SK-N-SH (cell line): ENCODE data around the gene KCND3. TPM values are rescaled to one million over a fixed set of nuclear protein-coding genes. Genes with fewer than 3 reads are reported as not detected.

Source experiments
- CTCF ChIA-PET: fragments of 300-600, 350-600 bp; formaldehyde crosslinking; extraction: SDS; loops from one replicate; lab custom pipeline; 2021; lab: Yijun Ruan, JAX
- POLR2A ChIA-PET: fragments of 350-600 bp; sonication (Branson Sonifier 250); formaldehyde crosslinking; extraction: SDS; loops from one replicate; lab custom pipeline; 2020; ENCODE audit warnings: antibody characterized with exemption, inconsistent platforms; lab: Yijun Ruan, JAX
- DNase-seq: peaks from one replicate; pipeline ENCODE4 v3.0.0; 2012
- H2AFZ ChIP-seq: fragments of 200-600 bp; sonication (generic); 2 replicates; pipeline ENCODE4 v1.8.1; 2016; ENCODE audit warnings: antibody characterized with exemption, mild to moderate bottlenecking, low read depth
- H3F3A ChIP-seq: fragments of 200-600 bp; sonication (generic); replicated peaks from 2 replicates; pipeline ENCODE3; 2016; ENCODE audit warnings: antibody characterized with exemption, mild to moderate bottlenecking; ENCODE audit not compliant: insufficient read depth
- H3K27ac ChIP-seq, 2 experiments: fragments of 200-500 bp in 1 of 2; fragments of 200-600 bp in 1 of 2; sonication (Bioruptor generic) in 1 of 2; sonication (generic), shearing (Covaris generic) in 1 of 2; 2 replicates each; pipeline versions ENCODE4 v1.5.1 to v1.6.1; 2014 to 2016; ENCODE audit warnings: low read depth in 2 of 2, inconsistent platforms in 1 of 2, low read length in 1 of 2, mild to moderate bottlenecking in 1 of 2, mixed read lengths in 1 of 2
- H3K27me3 ChIP-seq: fragments of 200-600 bp; sonication (generic), shearing (Covaris generic); 2 replicates; pipeline ENCODE4 v1.6.1; 2016; ENCODE audit warnings: mixed run types; ENCODE audit not compliant: insufficient read depth
- H3K36me3 ChIP-seq, 2 experiments: fragments of 200-500 bp in 1 of 2; fragments of 200-600 bp in 1 of 2; sonication (Bioruptor generic) in 1 of 2; sonication (generic) in 1 of 2; replicated peaks in 1 of 2; 2 replicates each; pipeline versions ENCODE3 to v1.5.1; 2014 to 2016; ENCODE audit warnings: low read length in 1 of 2, mild to moderate bottlenecking in 1 of 2; ENCODE audit not compliant: insufficient read depth in 2 of 2, control insufficient read depth in 1 of 2
- H3K4me1 ChIP-seq, 2 experiments: fragments of 200-500 bp in 1 of 2; fragments of 200-600 bp in 1 of 2; sonication (Bioruptor generic) in 1 of 2; sonication (generic), shearing (Covaris generic) in 1 of 2; 2 replicates each; pipeline versions ENCODE4 v1.5.1 to v1.6.1; 2014 to 2016; ENCODE audit warnings: low read depth in 1 of 2, low read length in 1 of 2, mixed run types in 1 of 2; ENCODE audit not compliant: insufficient read depth in 2 of 2, control insufficient read depth in 1 of 2
- H3K4me2 ChIP-seq: fragments of 200-600 bp; sonication (generic), shearing (Covaris generic); 2 replicates; pipeline ENCODE4 v1.6.1; 2017; ENCODE audit warnings: mixed run types
- H3K4me3 ChIP-seq, 2 experiments: fragments of 200-500 bp in 1 of 2; fragments of 200-600 bp in 1 of 2; sonication (Bioruptor generic) in 1 of 2; sonication (generic), shearing (Covaris generic) in 1 of 2; 2 replicates each; pipeline versions ENCODE4 v1.5.1 to v1.8.1; 2014 to 2016; ENCODE audit warnings: low read depth in 2 of 2, inconsistent platforms in 1 of 2, low read length in 1 of 2, mild to moderate bottlenecking in 1 of 2, mixed read lengths in 1 of 2, moderate library complexity in 1 of 2
- H3K79me2 ChIP-seq: fragments of 200-600 bp; sonication (generic); 2 replicates; pipeline ENCODE4 v1.8.1; 2017; ENCODE audit warnings: mild to moderate bottlenecking; ENCODE audit not compliant: insufficient read depth
- H3K9ac ChIP-seq: fragments of 200-600 bp; sonication (generic); 2 replicates; pipeline ENCODE4 v1.6.1; 2017; ENCODE audit warnings: mixed run types
- H3K9me2 ChIP-seq: fragments of 200-600 bp; sonication (generic); 2 replicates; pipeline ENCODE4 v1.6.1; 2017; ENCODE audit warnings: mixed run types
- H3K9me3 ChIP-seq: fragments of 200-600 bp; sonication (generic); 2 replicates; pipeline ENCODE4 v1.6.1; 2017; ENCODE audit warnings: mixed run types, mild to moderate bottlenecking, moderate library complexity
- H4K20me1 ChIP-seq: fragments of 200-600 bp; sonication (generic); 2 replicates; pipeline ENCODE4 v1.6.1; 2017; ENCODE audit warnings: mild to moderate bottlenecking, mixed run types; ENCODE audit not compliant: insufficient read depth
- CHD2 ChIP-seq: fragments of 150-350 bp; IDR thresholded peaks from 2 replicates; pipeline ENCODE4 v1.6.1; 2018; ENCODE audit warnings: low read length; ENCODE audit not compliant: partially characterized antibody
- EP300 ChIP-seq, 2 experiments: IDR thresholded peaks; 2 replicates each; pipeline versions ENCODE4 v1.4.0 to v1.6.1; 2012; ENCODE audit warnings: borderline replicate concordance in 1 of 2, low read depth in 1 of 2, low read length in 1 of 2
- FOXJ3 ChIP-seq: sonication (generic); formaldehyde crosslinking; IDR thresholded peaks from 2 replicates; pipeline ENCODE4 v1.5.1; 2020; ENCODE audit warnings: mild to moderate bottlenecking, missing genetic modification reagents
- GABPA ChIP-seq: IDR thresholded peaks from 2 replicates; pipeline ENCODE4 v1.4.0; 2012; ENCODE audit warnings: low read depth, mild to moderate bottlenecking
- GATA2 ChIP-seq: sonication (generic); formaldehyde crosslinking; IDR thresholded peaks from 2 replicates; pipeline ENCODE4 v1.5.0; 2020; ENCODE audit warnings: mild to moderate bottlenecking, missing genetic modification reagents
- JUND ChIP-seq: IDR thresholded peaks from 2 replicates; pipeline ENCODE4 v1.4.0; 2012
- MEF2A ChIP-seq: IDR thresholded peaks from 2 replicates; pipeline ENCODE4 v1.4.0; 2012; ENCODE audit warnings: low read depth, borderline replicate concordance
- NFIC ChIP-seq: IDR thresholded peaks from 2 replicates; pipeline ENCODE4 v1.4.0; 2012; ENCODE audit warnings: borderline replicate concordance
- POLR2AphosphoS5 ChIP-seq: IDR thresholded peaks from 2 replicates; pipeline ENCODE4 v1.6.1; 2012; ENCODE audit warnings: low read depth, low read length
- RAD21 ChIP-seq: IDR thresholded peaks from 2 replicates; pipeline ENCODE4 v1.6.1; 2012; ENCODE audit warnings: mild to moderate bottlenecking, low read length
- RCOR1 ChIP-seq: fragments of 150-350 bp; IDR thresholded peaks from 2 replicates; pipeline ENCODE4 v1.6.1; 2017; ENCODE audit warnings: antibody characterized with exemption, low read length
- RFX5 ChIP-seq: IDR thresholded peaks from 2 replicates; pipeline ENCODE4 v1.6.1; 2012; ENCODE audit warnings: mild to moderate bottlenecking, improper control_type of control experiment, low read length
- RXRA ChIP-seq: IDR thresholded peaks from 2 replicates; pipeline ENCODE4 v1.4.0; 2012; ENCODE audit warnings: low read depth, mild to moderate bottlenecking, borderline replicate concordance
- SIN3A ChIP-seq: IDR thresholded peaks from 2 replicates; pipeline ENCODE4 v1.6.1; 2012; ENCODE audit warnings: low read depth, mild to moderate bottlenecking, low read length, moderate library complexity, borderline replicate concordance
- SMC3 ChIP-seq: IDR thresholded peaks from 2 replicates; pipeline ENCODE4 v1.6.1; 2012; ENCODE audit warnings: low read depth, low read length, improper control_type of control experiment
- TAF1 ChIP-seq: IDR thresholded peaks from 2 replicates; pipeline ENCODE4 v1.6.1; 2012; ENCODE audit warnings: low read depth, mild to moderate bottlenecking, low read length, moderate library complexity, borderline replicate concordance
- TCF12 ChIP-seq: IDR thresholded peaks from 2 replicates; pipeline ENCODE4 v1.4.0; 2012
- WGBS: methylation state at CpG from one replicate; pipeline ENCODE4 v1.1.6; 2017; ENCODE audit warnings: low lambda C conversion rate; 5-methylcytosine and 5-hydroxymethylcytosine counted together
- polyA plus RNA-seq, 3 experiments: library from polyadenylated mRNA; depleted of rRNA; stranded (reverse); fragments of >200 nt; gene quantifications; 2 replicates each; pipeline ENCODE4 v1.2.3, GENCODE V29; 2012
- TF ChIP-seq, protein P1 (sequence below): IDR thresholded peaks from 2 replicates; pipeline ENCODE4 v1.6.1; 2012; ENCODE audit warnings: mild to moderate bottlenecking, low read depth, low read length, moderate library complexity
- TF ChIP-seq, protein P2 (sequence below): IDR thresholded peaks from 2 replicates; pipeline ENCODE4 v1.4.0; 2012; ENCODE audit warnings: low read depth, borderline replicate concordance
- TF ChIP-seq, protein P3 (sequence below): IDR thresholded peaks from 2 replicates; pipeline ENCODE4 v1.4.0; 2012; ENCODE audit warnings: low read depth, borderline replicate concordance
- TF ChIP-seq, protein P4 (sequence below): fragments of 150-350 bp; IDR thresholded peaks from 2 replicates; pipeline ENCODE4 v1.6.1; 2017; ENCODE audit warnings: antibody characterized with exemption, low read length, low read depth, borderline replicate concordance

Gene KCND3
- polyA plus RNA-seq, 1 of the 3 experiments (the other 2 are of a cell fraction) = not detected

DNA sequence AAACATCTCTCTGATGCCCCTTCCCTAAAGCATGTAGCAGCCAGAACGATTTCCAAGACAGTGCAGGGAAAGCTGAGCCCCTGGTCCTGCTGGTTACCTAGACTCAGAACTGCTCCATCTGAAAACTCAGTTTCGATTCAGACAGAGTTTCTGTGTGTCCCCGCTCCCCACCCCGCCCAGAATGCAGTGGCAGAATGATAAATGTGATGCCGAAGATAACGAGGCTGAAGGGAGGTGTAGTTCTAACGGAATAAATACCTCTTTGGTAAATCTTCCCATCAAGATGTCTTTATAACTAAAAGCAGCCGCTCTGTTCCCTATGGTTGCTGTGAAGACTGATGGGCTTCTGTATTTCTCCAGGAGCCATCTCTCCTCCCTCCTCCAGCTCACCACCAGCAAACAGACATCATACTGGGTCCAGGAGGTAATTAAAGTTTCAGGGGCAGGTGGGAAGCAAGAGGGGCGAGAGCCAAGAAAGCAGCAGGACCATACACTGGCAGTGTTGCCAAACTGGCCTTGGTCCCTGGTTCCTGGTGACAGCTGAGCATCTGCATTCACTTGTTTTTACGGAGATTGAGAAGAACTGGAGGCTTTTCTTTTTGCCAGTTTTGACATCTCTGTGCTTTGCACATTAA lies 156.8 kb downstream of the KCND3 start (continued):
- TF ChIP-seq, protein P1, sequence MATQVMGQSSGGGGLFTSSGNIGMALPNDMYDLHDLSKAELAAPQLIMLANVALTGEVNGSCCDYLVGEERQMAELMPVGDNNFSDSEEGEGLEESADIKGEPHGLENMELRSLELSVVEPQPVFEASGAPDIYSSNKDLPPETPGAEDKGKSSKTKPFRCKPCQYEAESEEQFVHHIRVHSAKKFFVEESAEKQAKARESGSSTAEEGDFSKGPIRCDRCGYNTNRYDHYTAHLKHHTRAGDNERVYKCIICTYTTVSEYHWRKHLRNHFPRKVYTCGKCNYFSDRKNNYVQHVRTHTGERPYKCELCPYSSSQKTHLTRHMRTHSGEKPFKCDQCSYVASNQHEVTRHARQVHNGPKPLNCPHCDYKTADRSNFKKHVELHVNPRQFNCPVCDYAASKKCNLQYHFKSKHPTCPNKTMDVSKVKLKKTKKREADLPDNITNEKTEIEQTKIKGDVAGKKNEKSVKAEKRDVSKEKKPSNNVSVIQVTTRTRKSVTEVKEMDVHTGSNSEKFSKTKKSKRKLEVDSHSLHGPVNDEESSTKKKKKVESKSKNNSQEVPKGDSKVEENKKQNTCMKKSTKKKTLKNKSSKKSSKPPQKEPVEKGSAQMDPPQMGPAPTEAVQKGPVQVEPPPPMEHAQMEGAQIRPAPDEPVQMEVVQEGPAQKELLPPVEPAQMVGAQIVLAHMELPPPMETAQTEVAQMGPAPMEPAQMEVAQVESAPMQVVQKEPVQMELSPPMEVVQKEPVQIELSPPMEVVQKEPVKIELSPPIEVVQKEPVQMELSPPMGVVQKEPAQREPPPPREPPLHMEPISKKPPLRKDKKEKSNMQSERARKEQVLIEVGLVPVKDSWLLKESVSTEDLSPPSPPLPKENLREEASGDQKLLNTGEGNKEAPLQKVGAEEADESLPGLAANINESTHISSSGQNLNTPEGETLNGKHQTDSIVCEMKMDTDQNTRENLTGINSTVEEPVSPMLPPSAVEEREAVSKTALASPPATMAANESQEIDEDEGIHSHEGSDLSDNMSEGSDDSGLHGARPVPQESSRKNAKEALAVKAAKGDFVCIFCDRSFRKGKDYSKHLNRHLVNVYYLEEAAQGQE = no peak
- TF ChIP-seq, protein P2, sequence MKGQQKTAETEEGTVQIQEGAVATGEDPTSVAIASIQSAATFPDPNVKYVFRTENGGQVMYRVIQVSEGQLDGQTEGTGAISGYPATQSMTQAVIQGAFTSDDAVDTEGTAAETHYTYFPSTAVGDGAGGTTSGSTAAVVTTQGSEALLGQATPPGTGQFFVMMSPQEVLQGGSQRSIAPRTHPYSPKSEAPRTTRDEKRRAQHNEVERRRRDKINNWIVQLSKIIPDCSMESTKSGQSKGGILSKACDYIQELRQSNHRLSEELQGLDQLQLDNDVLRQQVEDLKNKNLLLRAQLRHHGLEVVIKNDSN = no peak
- TF ChIP-seq SIN3A (no peak), JUND (no peak), MEF2A (no peak), FOXJ3 (CRISPR knock-in tag) (no peak)

DNA sequence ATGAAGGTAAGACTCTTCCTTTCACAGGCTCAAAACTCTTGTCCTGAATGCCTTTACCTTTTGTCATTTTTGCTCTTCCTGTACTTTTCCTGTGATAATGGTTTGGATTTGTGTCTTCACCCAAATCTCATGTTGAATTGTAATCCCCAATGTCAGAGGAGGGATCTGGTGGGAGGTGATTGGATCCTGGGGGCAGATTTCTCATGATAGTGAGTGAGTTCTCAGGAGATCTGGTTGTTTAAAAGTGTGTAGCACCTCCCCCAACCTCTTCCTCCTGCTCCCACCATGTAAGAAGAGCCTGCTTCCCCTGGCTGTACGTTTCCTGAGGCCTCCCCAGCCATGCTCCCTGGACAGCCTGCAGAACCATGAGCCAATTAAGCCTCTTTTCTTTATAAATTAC lies 158.3 kb downstream of the KCND3 start:
- Histone ChIP-seq H3K36me3 (no peaks in the 10 kb centered on the region), H3K27me3 (no peaks in the 10 kb centered on the region), H3K4me3 (no peak overlapping the region), H3K27ac (no peak overlapping the region), H3K9ac (no peak overlapping the region), H2AFZ (no peak overlapping the region), H3K79me2 (no peaks in the 10 kb centered on the region), H3K9me3 (no peaks in the 10 kb centered on the region), H3K4me1 (no peaks in the 10 kb centered on the region; a peak in 1 of 4 replicates), H3K9me2 (no peaks in the 10 kb centered on the region), H3F3A (no peaks in the 10 kb centered on the region), H4K20me1 (no peaks in the 10 kb centered on the region), H3K4me2 (no peak overlapping the region)
- DNase-seq = no peak
- TF ChIP-seq TAF1 (no peak), RCOR1 (no peak), POLR2AphosphoS5 (no peak), TCF12 (no peak), SIN3A (no peak), SMC3 (no peak), NFIC (no peak), RXRA (no peak), RFX5 (no peak), GATA2 (CRISPR knock-in tag) (no peak), CHD2 (no peak), JUND (no peak), RAD21 (no peak), GABPA (no peak), EP300 (IDR thresholded peaks at IDR 0.05; ENCODE audit: borderline replicate concordance in 1 of 2, low read depth in 1 of 2, low read length in 1 of 2) (no peak)
- TF ChIP-seq, protein P3, sequence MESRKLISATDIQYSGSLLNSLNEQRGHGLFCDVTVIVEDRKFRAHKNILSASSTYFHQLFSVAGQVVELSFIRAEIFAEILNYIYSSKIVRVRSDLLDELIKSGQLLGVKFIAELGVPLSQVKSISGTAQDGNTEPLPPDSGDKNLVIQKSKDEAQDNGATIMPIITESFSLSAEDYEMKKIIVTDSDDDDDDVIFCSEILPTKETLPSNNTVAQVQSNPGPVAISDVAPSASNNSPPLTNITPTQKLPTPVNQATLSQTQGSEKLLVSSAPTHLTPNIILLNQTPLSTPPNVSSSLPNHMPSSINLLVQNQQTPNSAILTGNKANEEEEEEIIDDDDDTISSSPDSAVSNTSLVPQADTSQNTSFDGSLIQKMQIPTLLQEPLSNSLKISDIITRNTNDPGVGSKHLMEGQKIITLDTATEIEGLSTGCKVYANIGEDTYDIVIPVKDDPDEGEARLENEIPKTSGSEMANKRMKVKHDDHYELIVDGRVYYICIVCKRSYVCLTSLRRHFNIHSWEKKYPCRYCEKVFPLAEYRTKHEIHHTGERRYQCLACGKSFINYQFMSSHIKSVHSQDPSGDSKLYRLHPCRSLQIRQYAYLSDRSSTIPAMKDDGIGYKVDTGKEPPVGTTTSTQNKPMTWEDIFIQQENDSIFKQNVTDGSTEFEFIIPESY = no peak
- TF ChIP-seq, protein P4, sequence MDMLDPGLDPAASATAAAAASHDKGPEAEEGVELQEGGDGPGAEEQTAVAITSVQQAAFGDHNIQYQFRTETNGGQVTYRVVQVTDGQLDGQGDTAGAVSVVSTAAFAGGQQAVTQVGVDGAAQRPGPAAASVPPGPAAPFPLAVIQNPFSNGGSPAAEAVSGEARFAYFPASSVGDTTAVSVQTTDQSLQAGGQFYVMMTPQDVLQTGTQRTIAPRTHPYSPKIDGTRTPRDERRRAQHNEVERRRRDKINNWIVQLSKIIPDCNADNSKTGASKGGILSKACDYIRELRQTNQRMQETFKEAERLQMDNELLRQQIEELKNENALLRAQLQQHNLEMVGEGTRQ = no peak
- CTCF ChIA-PET = no interaction called here
- POLR2A ChIA-PET = no interaction called here
- WGBS = 0% methylated on average over 1 of the region's 1 CpG
